Uterus (tissue), 2 donors: ENCODE results near the gene LRSAM1.

Experiments used
- POLR2A ChIP-seq, 2 donors: fragments of 450-650 bp; IDR thresholded peaks; one replicate each; pipeline ENCODE4 v1.6.1; 2016; ENCODE audit warnings: antibody characterized with exemption in 2 of 2, mild to moderate bottlenecking in 1 of 2, moderate library complexity in 1 of 2
- TF ChIP-seq, protein P1 (sequence below), 4 experiments: fragments of 200-600 bp in 2 of 4; fragments of 450-650 bp in 2 of 4; sonication (generic) in 2 of 4; IDR thresholded peaks; one replicate each; pipeline ENCODE4 v1.5.1; 2016 to 2019; ENCODE audit warnings: antibody characterized with exemption in 4 of 4, mild to moderate bottlenecking in 2 of 4, moderate library complexity in 1 of 4

DNA sequence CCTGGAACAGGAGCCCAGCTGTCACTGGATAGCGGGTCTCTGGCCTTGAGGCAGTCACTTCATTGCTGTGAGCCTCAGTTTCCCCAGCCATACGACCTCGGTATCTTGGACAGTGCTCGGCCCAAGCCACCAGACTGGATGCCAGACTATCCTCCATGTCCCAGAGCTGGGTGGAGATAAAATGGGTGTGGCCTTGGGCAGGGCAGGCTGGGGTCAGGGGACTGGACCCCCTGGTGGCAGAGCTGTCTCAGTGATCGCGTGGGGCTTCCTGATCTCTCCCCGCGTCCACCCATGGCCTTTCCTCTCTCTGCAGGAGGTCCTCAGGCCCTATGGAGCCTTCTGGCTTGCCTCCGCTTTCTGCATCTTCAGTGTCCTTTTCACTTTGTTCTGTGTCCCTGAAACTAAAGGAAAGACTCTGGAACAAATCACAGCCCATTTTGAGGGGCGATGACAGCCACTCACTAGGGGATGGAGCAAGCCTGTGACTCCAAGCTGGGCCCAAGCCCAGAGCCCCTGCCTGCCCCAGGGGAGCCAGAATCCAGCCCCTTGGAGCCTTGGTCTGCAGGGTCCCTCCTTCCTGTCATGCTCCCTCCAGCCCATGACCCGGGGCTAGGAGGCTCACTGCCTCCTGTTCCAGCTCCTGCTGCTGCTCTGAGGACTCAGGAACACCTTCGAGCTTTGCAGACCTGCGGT, 44.4 kb upstream of the LRSAM1 start:
- TF ChIP-seq, protein P1, sequence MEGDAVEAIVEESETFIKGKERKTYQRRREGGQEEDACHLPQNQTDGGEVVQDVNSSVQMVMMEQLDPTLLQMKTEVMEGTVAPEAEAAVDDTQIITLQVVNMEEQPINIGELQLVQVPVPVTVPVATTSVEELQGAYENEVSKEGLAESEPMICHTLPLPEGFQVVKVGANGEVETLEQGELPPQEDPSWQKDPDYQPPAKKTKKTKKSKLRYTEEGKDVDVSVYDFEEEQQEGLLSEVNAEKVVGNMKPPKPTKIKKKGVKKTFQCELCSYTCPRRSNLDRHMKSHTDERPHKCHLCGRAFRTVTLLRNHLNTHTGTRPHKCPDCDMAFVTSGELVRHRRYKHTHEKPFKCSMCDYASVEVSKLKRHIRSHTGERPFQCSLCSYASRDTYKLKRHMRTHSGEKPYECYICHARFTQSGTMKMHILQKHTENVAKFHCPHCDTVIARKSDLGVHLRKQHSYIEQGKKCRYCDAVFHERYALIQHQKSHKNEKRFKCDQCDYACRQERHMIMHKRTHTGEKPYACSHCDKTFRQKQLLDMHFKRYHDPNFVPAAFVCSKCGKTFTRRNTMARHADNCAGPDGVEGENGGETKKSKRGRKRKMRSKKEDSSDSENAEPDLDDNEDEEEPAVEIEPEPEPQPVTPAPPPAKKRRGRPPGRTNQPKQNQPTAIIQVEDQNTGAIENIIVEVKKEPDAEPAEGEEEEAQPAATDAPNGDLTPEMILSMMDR (IDR thresholded peaks at IDR 0.05) = no peak
- TF ChIP-seq POLR2A (IDR thresholded peaks at IDR 0.05) = no peak
